PC-9 (cell line): Measurements from ENCODE around the gene FAM114A1. TPM values are rescaled to one million over a fixed set of nuclear protein-coding genes. Genes with fewer than 3 reads are reported as not detected.

ENCODE experiments used
- BruUV-seq: library from RNA; stranded (reverse); fragments of 400-500 nt; replicated peaks from 2 replicates; lab custom pipeline; 2021; lab: Mats Ljungman, UMichigan
- CTCF ChIA-PET: fragments of 300-600 bp; sonication (Branson Sonifier 250); formaldehyde crosslinking; loops from one replicate; lab custom pipeline; 2022; ENCODE audit warnings: antibody characterized with exemption; lab: Charles Lee
- POLR2A ChIA-PET: fragments of 300-600 bp; sonication (Branson Sonifier 250); formaldehyde crosslinking; loops from one replicate; lab custom pipeline; 2022; ENCODE audit warnings: antibody characterized with exemption; ENCODE audit not compliant: unreplicated experiment; lab: Charles Lee
- DNase-seq, 2 experiments: peaks; one replicate each; pipeline versions ENCODE4 v3.0.0 to v3.0.0-alpha.2; 2015 to 2022; ENCODE audit warnings: mixed read lengths in 1 of 2
- H2AFZ ChIP-seq: fragments of 200-600 bp; sonication (generic); 2 replicates; pipeline ENCODE4 v1.8.1; 2017; ENCODE audit warnings: antibody characterized with exemption
- H3F3A ChIP-seq: fragments of 200-600 bp; sonication (generic); 2 replicates; pipeline ENCODE4 v1.8.1; 2017; ENCODE audit warnings: antibody characterized with exemption, mild to moderate bottlenecking, low read depth; ENCODE audit not compliant: insufficient read depth
- H3K27ac ChIP-seq: fragments of 200-600 bp; sonication (generic); 2 replicates; pipeline ENCODE4 v1.6.1; 2016; ENCODE audit warnings: mixed run types
- H3K27me3 ChIP-seq: fragments of 200-600 bp; sonication (generic); 2 replicates; pipeline ENCODE4 v1.6.1; 2016; ENCODE audit warnings: low read depth, mixed run types; ENCODE audit not compliant: insufficient read depth
- H3K36me3 ChIP-seq: fragments of 200-600 bp; sonication (generic); 2 replicates; pipeline ENCODE4 v1.6.1; 2016; ENCODE audit warnings: low read depth, mixed run types
- H3K4me1 ChIP-seq: fragments of 200-600 bp; sonication (generic); replicated peaks from 2 replicates; pipeline ENCODE4 v1.6.1; 2016; ENCODE audit warnings: mixed run types; ENCODE audit not compliant: insufficient read depth
- H3K4me2 ChIP-seq: fragments of 200-600 bp; sonication (generic); 2 replicates; pipeline ENCODE4 v1.6.1; 2017; ENCODE audit warnings: mixed run types
- H3K4me3 ChIP-seq: fragments of 200-600 bp; sonication (generic); 2 replicates; pipeline ENCODE4 v1.6.1; 2016; ENCODE audit warnings: mixed run types
- H3K79me2 ChIP-seq: fragments of 200-600 bp; sonication (generic); 2 replicates; pipeline ENCODE4 v1.6.1; 2017; ENCODE audit warnings: low read depth, mixed run types
- H3K9me2 ChIP-seq: fragments of 200-600 bp; sonication (generic); 2 replicates; pipeline ENCODE4 v1.8.1; 2017; ENCODE audit warnings: mild to moderate bottlenecking; ENCODE audit not compliant: insufficient read depth
- H3K9me3 ChIP-seq: fragments of 200-600 bp; sonication (generic); 2 replicates; pipeline ENCODE4 v1.8.1; 2016; ENCODE audit warnings: low read depth; ENCODE audit not compliant: insufficient read depth
- H4K20me1 ChIP-seq: fragments of 200-600 bp; sonication (generic); 2 replicates; pipeline ENCODE4 v1.8.1; 2017; ENCODE audit not compliant: insufficient read depth
- EZH2 ChIP-seq: fragments of 200-600 bp; sonication (generic); IDR thresholded peaks from 2 replicates; pipeline ENCODE4 v1.8.0; 2017; ENCODE audit warnings: antibody characterized with exemption, low read depth
- intact Hi-C: fragments of 100-400 bp; cut with micrococcal nuclease; formaldehyde crosslinking; loops from one replicate; pipeline ENCODE4 v1.10.0; 2022; ENCODE audit not compliant: unreplicated experiment
- total RNA-seq: library from RNA; stranded (reverse); gene quantifications from 2 replicates; pipeline ENCODE4 v1.2.3, GENCODE V29; 2021
- TF ChIP-seq, protein P1 (sequence below): fragments of 200-600 bp; sonication (generic); conservative IDR thresholded peaks from 2 replicates; pipeline ENCODE4 v1.6.1; 2017; ENCODE audit warnings: mixed run types, antibody characterized with exemption, mild to moderate bottlenecking, moderate library complexity

Gene FAM114A1
- total RNA-seq, 1 experiment from 2014 or later = 73.7 TPM

DNA sequence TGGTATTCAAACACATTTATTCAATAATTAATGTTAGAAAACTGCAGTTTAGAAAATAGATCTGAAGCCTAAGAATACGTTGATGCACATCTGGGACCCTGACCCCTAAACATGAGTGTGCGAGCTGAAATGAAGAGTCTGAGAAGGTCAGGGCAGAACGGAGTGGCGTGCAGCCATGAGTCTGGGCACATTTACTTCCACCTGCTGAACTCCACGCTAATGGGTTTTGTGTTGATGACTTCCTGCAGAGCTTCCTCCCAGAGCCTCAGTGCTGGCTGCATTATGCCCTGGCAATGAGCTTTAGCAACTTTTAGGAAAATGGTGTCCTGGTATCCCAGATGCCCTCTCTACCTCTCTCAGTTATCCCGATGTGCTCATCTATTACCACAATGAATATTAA is 53.1 kb downstream of the FAM114A1 start:
- no peak for DNase-seq
- Histone ChIP-seq H3K4me1 (no peaks in the 10 kb centered on the region), H2AFZ (no peak overlapping the region), H3K4me3 (no peak overlapping the region), H3K27ac (no peak overlapping the region), H4K20me1 (no peaks in the 10 kb centered on the region), H3K36me3 (peaks cover 6% of the 10 kb centered on the region), H3F3A (no peaks in the 10 kb centered on the region), H3K9me2 (no peaks in the 10 kb centered on the region), H3K4me2 (no peak overlapping the region), H3K27me3 (no peaks in the 10 kb centered on the region), H3K79me2 (no peaks in the 10 kb centered on the region), H3K9me3 (no peaks in the 10 kb centered on the region; the same call in 1 of the 2 replicates)
- BruUV-seq = no TSS peak
- ChIA-PET POLR2A (no interaction called here), CTCF (no interaction called here)
- no peak for TF ChIP-seq EZH2
- TF ChIP-seq, protein P1, sequence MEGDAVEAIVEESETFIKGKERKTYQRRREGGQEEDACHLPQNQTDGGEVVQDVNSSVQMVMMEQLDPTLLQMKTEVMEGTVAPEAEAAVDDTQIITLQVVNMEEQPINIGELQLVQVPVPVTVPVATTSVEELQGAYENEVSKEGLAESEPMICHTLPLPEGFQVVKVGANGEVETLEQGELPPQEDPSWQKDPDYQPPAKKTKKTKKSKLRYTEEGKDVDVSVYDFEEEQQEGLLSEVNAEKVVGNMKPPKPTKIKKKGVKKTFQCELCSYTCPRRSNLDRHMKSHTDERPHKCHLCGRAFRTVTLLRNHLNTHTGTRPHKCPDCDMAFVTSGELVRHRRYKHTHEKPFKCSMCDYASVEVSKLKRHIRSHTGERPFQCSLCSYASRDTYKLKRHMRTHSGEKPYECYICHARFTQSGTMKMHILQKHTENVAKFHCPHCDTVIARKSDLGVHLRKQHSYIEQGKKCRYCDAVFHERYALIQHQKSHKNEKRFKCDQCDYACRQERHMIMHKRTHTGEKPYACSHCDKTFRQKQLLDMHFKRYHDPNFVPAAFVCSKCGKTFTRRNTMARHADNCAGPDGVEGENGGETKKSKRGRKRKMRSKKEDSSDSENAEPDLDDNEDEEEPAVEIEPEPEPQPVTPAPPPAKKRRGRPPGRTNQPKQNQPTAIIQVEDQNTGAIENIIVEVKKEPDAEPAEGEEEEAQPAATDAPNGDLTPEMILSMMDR = no peak
- intact Hi-C loops = no loop called here

DNA sequence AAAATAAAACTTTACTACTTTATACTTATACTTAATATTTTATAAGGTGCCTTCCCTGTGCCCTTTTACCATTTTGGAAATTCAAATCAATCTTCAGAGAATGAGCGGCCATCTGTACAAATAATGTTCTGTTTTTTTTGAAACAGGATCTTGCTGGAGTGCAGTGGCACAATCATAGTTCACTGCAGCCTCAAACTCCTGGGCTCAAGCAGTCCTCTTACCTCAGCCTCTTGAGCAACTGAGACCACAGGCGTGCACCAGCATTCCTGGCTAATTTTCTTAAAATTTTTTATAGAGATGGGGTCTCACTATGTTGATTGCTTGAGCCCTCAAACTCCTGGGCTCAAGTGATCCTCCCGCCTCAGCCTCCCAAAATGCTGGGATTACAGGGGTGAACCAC is 53.5 kb downstream of the FAM114A1 start:
- Histone ChIP-seq H3K27ac (no peak overlapping the region), H3K4me3 (no peak overlapping the region), H3K4me2 (no peak overlapping the region), H3K79me2 (no peaks in the 10 kb centered on the region), H3F3A (no peaks in the 10 kb centered on the region), H3K9me2 (no peaks in the 10 kb centered on the region), H3K9me3 (no peaks in the 10 kb centered on the region; the same call in 1 of the 2 replicates), H3K27me3 (no peaks in the 10 kb centered on the region), H2AFZ (no peak overlapping the region), H4K20me1 (no peaks in the 10 kb centered on the region), H3K4me1 (no peaks in the 10 kb centered on the region), H3K36me3 (peaks cover 3% of the 10 kb centered on the region)
- intact Hi-C loops = no loop called here
- POLR2A ChIA-PET = no interaction called here
- BruUV-seq = no TSS peak
- TF ChIP-seq, protein P1 = no peak
- no peak for TF ChIP-seq EZH2
- CTCF ChIA-PET = no interaction called here
- no peak for DNase-seq

DNA sequence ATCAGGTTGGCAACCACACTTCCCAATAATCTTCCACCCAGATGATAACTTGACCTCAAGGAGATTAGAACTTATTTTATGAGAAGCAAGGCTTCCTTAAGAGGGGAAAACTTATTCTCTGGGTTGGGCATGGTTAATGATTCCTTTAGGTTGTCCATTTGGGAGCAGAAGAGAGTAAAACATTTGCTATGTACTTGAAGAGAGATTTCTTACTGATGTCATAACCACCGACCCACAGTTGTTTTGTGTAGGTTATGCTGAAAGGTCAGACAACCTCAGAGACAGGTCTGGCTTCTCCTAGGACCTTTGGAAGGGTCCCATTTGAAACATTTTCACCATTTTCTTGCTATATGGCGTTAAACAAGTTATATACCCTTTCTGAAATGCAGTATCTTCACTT is 56.1 kb downstream of the FAM114A1 start:
- POLR2A ChIA-PET = no interaction called here
- no peak for TF ChIP-seq EZH2

DNA sequence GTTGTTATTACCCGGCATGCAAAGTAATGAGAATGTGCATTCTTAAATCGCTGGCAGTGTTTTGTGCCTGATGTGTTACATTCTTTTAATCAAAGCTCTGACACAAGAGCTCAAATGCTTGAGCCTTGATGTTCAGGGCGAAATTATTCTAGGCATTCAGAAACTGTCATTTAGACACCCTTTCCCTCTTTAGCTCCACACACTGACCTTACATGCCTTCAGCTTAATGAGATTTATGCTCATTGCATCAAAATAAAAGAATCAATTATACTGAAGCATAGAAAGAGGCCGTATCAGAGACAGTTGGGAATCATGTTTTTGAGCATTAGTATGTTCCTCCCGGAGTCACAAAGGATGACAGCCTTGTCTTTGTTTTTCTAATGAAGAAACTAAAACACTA is 56.7 kb downstream of the FAM114A1 start:
- Histone ChIP-seq H3K9me2 (no peaks in the 10 kb centered on the region), H4K20me1 (no peaks in the 10 kb centered on the region), H2AFZ (no peak overlapping the region), H3K4me2 (no peak overlapping the region), H3K27ac (no peak overlapping the region), H3K36me3 (no peaks in the 10 kb centered on the region), H3K4me3 (no peak overlapping the region), H3K4me1 (no peaks in the 10 kb centered on the region), H3K79me2 (no peaks in the 10 kb centered on the region), H3F3A (no peaks in the 10 kb centered on the region), H3K9me3 (no peaks in the 10 kb centered on the region), H3K27me3 (no peaks in the 10 kb centered on the region)
- no TSS peak for BruUV-seq
- intact Hi-C loops = no loop called here
- TF ChIP-seq, protein P1 = no peak
- no peak for TF ChIP-seq EZH2
- CTCF ChIA-PET = no interaction called here
- POLR2A ChIA-PET = no interaction called here
- DNase-seq = no peak

More for the DNA sequence above, 56.1 kb downstream of the FAM114A1 start:
- Histone ChIP-seq H3F3A (no peaks in the 10 kb centered on the region), H4K20me1 (no peaks in the 10 kb centered on the region), H3K9me2 (no peaks in the 10 kb centered on the region), H3K4me1 (no peaks in the 10 kb centered on the region), H3K4me3 (no peak overlapping the region), H3K27me3 (no peaks in the 10 kb centered on the region), H3K4me2 (no peak overlapping the region), H3K79me2 (no peaks in the 10 kb centered on the region), H3K36me3 (no peaks in the 10 kb centered on the region), H2AFZ (no peak overlapping the region), H3K27ac (no peak overlapping the region), H3K9me3 (no peaks in the 10 kb centered on the region)
- CTCF ChIA-PET = no interaction called here
- BruUV-seq = no TSS peak
- no peak for DNase-seq
- intact Hi-C loops = no loop called here
